ENCODE results near the gene SLC24A4.
"Not testable (repeated sequence)": the region's sequence is repeated elsewhere in the genome, so short reads cannot be mapped to it uniquely, and the experiment has no call there.

SLC24A4 gene

GRCh38 chr14:92373336-92373735 is 50.4 kb downstream of the SLC24A4 start:
- no peak for DNase-seq

GRCh38 chr14:92380131-92380530 is 57.2 kb downstream of the SLC24A4 start:
- DNase-seq = no peak

GRCh38 chr14:92380582-92380981 is 57.6 kb downstream of the SLC24A4 start:
- no peak for DNase-seq

GRCh38 chr14:92382677-92383076 is 59.7 kb downstream of the SLC24A4 start:
- no peak for DNase-seq

- no peak for DNase-seq
Measured at GRCh38 chr14:92383805-92384204, 60.8 kb downstream of the SLC24A4 start.

GRCh38 chr14:92384461-92385133 is 61.6 kb downstream of the SLC24A4 start:
- DNase-seq = no peak

- DNase-seq = no peak
Measured at GRCh38 chr14:92385561-92385960, 62.6 kb downstream of the SLC24A4 start.

GRCh38 chr14:92386165-92386564 is 63.2 kb downstream of the SLC24A4 start:
- DNase-seq = no peak

- no peak for DNase-seq
Measured at GRCh38 chr14:92386637-92387036, 63.7 kb downstream of the SLC24A4 start.

- no peak for DNase-seq
Measured at GRCh38 chr14:92387578-92387977, 64.6 kb downstream of the SLC24A4 start.

- DNase-seq = no peak
Measured at GRCh38 chr14:92389598-92390158, 66.7 kb downstream of the SLC24A4 start.

GRCh38 chr14:92391726-92392125 is 68.8 kb downstream of the SLC24A4 start:
- DNase-seq = no peak

GRCh38 chr14:92392711-92393110 is 69.7 kb downstream of the SLC24A4 start:
- no peak for DNase-seq

GRCh38 chr14:92397150-92397952 is 74.4 kb downstream of the SLC24A4 start:
- DNase-seq = no peak

- no peak for DNase-seq
Measured at GRCh38 chr14:92397953-92398564, 75.1 kb downstream of the SLC24A4 start.

- no peak for DNase-seq
Measured at GRCh38 chr14:92398888-92399636, 76.1 kb downstream of the SLC24A4 start.

GRCh38 chr14:92400579-92401444 is 77.8 kb downstream of the SLC24A4 start:
- no peak for DNase-seq

GRCh38 chr14:92401561-92401960 is 78.6 kb downstream of the SLC24A4 start:
- DNase-seq = no peak

- DNase-seq = not testable (repeated sequence)
Measured at GRCh38 chr14:92402500-92402899, 79.5 kb downstream of the SLC24A4 start.

GRCh38 chr14:92404018-92404417 is 81.1 kb downstream of the SLC24A4 start:
- DNase-seq = no peak

GRCh38 chr14:92404421-92404820 is 81.5 kb downstream of the SLC24A4 start:
- no peak for DNase-seq

GRCh38 chr14:92404938-92405337 is 82.0 kb downstream of the SLC24A4 start:
- DNase-seq = no peak
